ENCODE data around the gene DPEP3.
"Not testable (repeated sequence)": the region's sequence is repeated elsewhere in the genome, so short reads cannot be mapped to it uniquely, and the experiment has no call there.

Gene DPEP3

GRCh38 chr16:68000450-68000849 is 20.2 kb upstream of the DPEP3 start:
- Histone ChIP-seq H3K27me3 (ENCODE audit: insufficient read depth, low read depth) (no peaks in the 10 kb centered on the region), H3K9ac (no peak overlapping the region), H3K36me3 (ENCODE audit: insufficient read depth) (no peaks in the 10 kb centered on the region), H3K4me1 (ENCODE audit: low read depth, poor library complexity, severe bottlenecking) (no peaks in the 10 kb centered on the region), H4K20me1 (ENCODE audit: insufficient read depth) (no peaks in the 10 kb centered on the region), H3K4me2 (no peak overlapping the region), H3K27ac (no peak overlapping the region), H3K4me3 (IDR thresholded peaks at IDR 0.05; ENCODE audit: insufficient read depth, low read depth, low read length) (no peak overlapping the region), H2AFZ (ENCODE audit: low read depth) (no peak overlapping the region), H3K79me2 (ENCODE audit: insufficient read depth, low read depth) (no peaks in the 10 kb centered on the region)
- TF ChIP-seq, protein P1, sequence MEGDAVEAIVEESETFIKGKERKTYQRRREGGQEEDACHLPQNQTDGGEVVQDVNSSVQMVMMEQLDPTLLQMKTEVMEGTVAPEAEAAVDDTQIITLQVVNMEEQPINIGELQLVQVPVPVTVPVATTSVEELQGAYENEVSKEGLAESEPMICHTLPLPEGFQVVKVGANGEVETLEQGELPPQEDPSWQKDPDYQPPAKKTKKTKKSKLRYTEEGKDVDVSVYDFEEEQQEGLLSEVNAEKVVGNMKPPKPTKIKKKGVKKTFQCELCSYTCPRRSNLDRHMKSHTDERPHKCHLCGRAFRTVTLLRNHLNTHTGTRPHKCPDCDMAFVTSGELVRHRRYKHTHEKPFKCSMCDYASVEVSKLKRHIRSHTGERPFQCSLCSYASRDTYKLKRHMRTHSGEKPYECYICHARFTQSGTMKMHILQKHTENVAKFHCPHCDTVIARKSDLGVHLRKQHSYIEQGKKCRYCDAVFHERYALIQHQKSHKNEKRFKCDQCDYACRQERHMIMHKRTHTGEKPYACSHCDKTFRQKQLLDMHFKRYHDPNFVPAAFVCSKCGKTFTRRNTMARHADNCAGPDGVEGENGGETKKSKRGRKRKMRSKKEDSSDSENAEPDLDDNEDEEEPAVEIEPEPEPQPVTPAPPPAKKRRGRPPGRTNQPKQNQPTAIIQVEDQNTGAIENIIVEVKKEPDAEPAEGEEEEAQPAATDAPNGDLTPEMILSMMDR (conservative IDR thresholded peaks at IDR 0.05; ENCODE audit: low read depth, low read length), result no peak

GRCh38 chr16:67999985-68000384 is 19.7 kb upstream of the DPEP3 start:
- H2AFZ ChIP-seq (ENCODE audit: low read depth), result no peak overlapping the region
- H3K27ac ChIP-seq, result no peak overlapping the region
- no peak overlapping the region for H3K4me3 ChIP-seq (IDR thresholded peaks at IDR 0.05; ENCODE audit: insufficient read depth, low read depth, low read length)
- no peaks in the 10 kb centered on the region for H3K27me3 ChIP-seq (ENCODE audit: insufficient read depth, low read depth)
- H4K20me1 ChIP-seq (ENCODE audit: insufficient read depth), result no peaks in the 10 kb centered on the region
- H3K79me2 ChIP-seq (ENCODE audit: insufficient read depth, low read depth), result no peaks in the 10 kb centered on the region
- no peak overlapping the region for H3K9ac ChIP-seq
- no peaks in the 10 kb centered on the region for H3K4me1 ChIP-seq (ENCODE audit: low read depth, poor library complexity, severe bottlenecking)
- H3K36me3 ChIP-seq (ENCODE audit: insufficient read depth), result no peaks in the 10 kb centered on the region
- TF ChIP-seq, protein P1 (conservative IDR thresholded peaks at IDR 0.05; ENCODE audit: low read depth, low read length), result no peak
- no peak overlapping the region for H3K4me2 ChIP-seq

DNA sequence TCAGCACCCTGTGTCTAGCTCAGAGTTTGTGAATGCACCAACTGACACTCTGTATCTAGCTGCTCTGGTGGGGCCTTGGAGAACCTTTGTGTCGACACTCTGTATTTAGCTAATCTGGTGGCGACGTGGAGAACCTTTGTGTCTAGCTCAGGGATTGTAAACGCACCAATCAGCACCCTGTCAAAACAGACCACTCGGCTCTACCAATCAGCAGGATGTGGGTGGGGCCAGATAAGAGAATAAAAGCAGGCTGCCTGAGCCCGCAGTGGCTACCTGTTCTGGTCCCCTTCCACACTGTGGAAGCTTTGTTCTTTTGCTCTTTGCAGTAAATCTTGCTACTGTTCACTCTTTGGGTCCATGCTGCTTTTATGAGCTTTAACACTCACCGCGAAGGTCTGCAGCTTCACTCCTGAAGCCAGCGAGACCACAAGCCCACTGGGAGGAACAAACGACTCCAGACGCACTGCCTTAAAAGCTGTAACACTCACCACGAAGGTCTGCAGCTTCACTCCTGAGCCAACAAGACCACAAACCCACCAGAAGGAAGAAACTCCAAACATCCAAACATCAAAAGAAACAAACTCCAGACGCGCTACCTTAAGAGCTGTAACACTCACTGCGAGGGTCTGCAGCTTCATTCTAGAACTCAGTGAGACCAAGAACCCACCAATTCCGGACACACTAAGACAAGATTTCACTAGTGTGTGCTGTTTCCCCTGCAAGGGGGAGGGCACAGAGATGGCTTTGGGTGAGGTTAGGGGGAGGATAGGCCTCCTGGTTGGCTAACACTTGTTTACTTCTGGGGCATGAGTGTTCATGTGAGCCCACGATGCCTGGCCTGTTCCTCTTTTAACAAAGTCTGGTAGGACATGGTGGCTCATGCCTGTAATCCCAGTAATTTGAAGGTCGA is 18.7 kb upstream of the DPEP3 start, which contains the start of gene DPEP2:
Gene DPEP2 (minus strand): TSS at position 706 of the 910 bp plus-strand sequence. CDS start 6,272 bp downstream, outside the sequence.
- not testable (repeated sequence) for H3K9ac ChIP-seq; H3K27me3 ChIP-seq (ENCODE audit: insufficient read depth, low read depth); H3K36me3 ChIP-seq (ENCODE audit: insufficient read depth); H3K27ac ChIP-seq; H3K4me2 ChIP-seq; H3K4me1 ChIP-seq (ENCODE audit: low read depth, poor library complexity, severe bottlenecking); H3K4me3 ChIP-seq (IDR thresholded peaks at IDR 0.05; ENCODE audit: insufficient read depth, low read depth, low read length); H3K79me2 ChIP-seq (ENCODE audit: insufficient read depth, low read depth); H2AFZ ChIP-seq (ENCODE audit: low read depth); H4K20me1 ChIP-seq (ENCODE audit: insufficient read depth)

GRCh38 chr16:67998231-67998778 is 18.0 kb upstream of the DPEP3 start:
- not testable (repeated sequence) for H3K9ac ChIP-seq; H3K27ac ChIP-seq; H4K20me1 ChIP-seq (ENCODE audit: insufficient read depth); H3K36me3 ChIP-seq (ENCODE audit: insufficient read depth); H3K4me1 ChIP-seq (ENCODE audit: low read depth, poor library complexity, severe bottlenecking); H3K79me2 ChIP-seq (ENCODE audit: insufficient read depth, low read depth); H3K27me3 ChIP-seq (ENCODE audit: insufficient read depth, low read depth); H2AFZ ChIP-seq (ENCODE audit: low read depth); H3K4me2 ChIP-seq; H3K4me3 ChIP-seq (IDR thresholded peaks at IDR 0.05; ENCODE audit: insufficient read depth, low read depth, low read length)

- no peaks in the 10 kb centered on the region for H4K20me1 ChIP-seq (ENCODE audit: insufficient read depth)
- H3K4me3 ChIP-seq (IDR thresholded peaks at IDR 0.05; ENCODE audit: insufficient read depth, low read depth, low read length), result no peak overlapping the region
- TF ChIP-seq, protein P1 (conservative IDR thresholded peaks at IDR 0.05; ENCODE audit: low read depth, low read length), result no peak
- H3K27me3 ChIP-seq (ENCODE audit: insufficient read depth, low read depth), result no peaks in the 10 kb centered on the region
- no peak overlapping the region for H2AFZ ChIP-seq (ENCODE audit: low read depth)
- H3K27ac ChIP-seq, result no peak overlapping the region
- no peak overlapping the region for H3K4me2 ChIP-seq
- no peaks in the 10 kb centered on the region for H3K79me2 ChIP-seq (ENCODE audit: insufficient read depth, low read depth)
- H3K4me1 ChIP-seq (ENCODE audit: low read depth, poor library complexity, severe bottlenecking), result peaks cover 14% of the 10 kb centered on the region
- no peak overlapping the region for H3K9ac ChIP-seq
- H3K36me3 ChIP-seq (ENCODE audit: insufficient read depth), result no peaks in the 10 kb centered on the region
These were observed 16.4 kb upstream of the DPEP3 start for GRCh38 chr16:67996666-67997065.

Data from KMS-11 (cell line).